ENCODE results near the gene COPB2.

GRCh38 chr3:139361276-139361675 lies 28.2 kb downstream of the COPB2 start:
- TF ChIP-seq CTCF (IDR thresholded peaks at IDR 0.05; ENCODE audit: borderline replicate concordance, extremely low read depth, low read length, poor library complexity, severe bottlenecking) (no peak), EZH2 (IDR thresholded peaks at IDR 0.05; ENCODE audit: borderline replicate concordance, low read depth, low read length, severe bottlenecking) (no peak)

All from DND-41 (cell line).